Measurements from ENCODE around the gene CAPN1. TPM values are rescaled to one million over a fixed set of nuclear protein-coding genes. Genes with fewer than 3 reads are reported as not detected.

CAPN1 gene
- total RNA-seq, 1 experiment from 2014 or later: 175 TPM

DNA sequence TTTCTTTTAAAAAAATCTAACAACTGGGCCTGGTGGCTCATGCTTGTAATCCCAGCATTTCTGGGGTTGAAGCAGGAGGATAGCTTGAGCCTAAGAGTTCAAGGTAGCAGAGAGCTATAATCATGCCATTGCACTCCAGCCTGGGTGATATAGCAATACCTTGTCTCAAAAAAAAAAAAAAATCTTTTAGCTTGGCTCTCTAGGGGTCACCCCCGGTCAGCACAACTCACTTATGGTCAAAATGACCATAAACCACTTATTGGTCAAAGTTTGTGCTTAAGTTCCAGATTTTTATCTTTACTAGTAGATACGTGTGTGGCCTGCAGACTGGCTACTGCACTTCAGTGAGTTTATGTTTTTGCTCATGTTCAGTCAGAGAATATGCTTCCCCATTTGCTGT lies 18.0 kb upstream of the CAPN1 start:
- peaks cover 0 to 7% of the 10 kb centered on the region in 2 experiments; a peak in 2 of 4 replicates for H3K4me1 Mint-ChIP-seq
- H2BK120ac ChIP-seq (ENCODE audit: low read depth, low read length, poor library complexity, severe bottlenecking): no peak overlapping the region
- no peaks in the 10 kb centered on the region for H3K9me3 Mint-ChIP-seq
- no peak for DNase-seq
- no peak overlapping the region for H2BK15ac ChIP-seq (ENCODE audit: low read depth, low read length)
- H4K20me1 ChIP-seq (ENCODE audit: control insufficient read depth, insufficient read depth, insufficient read length): no peaks in the 10 kb centered on the region
- H3K56ac ChIP-seq (ENCODE audit: insufficient read length, low read depth, low read length): no peak overlapping the region
- no peaks in the 10 kb centered on the region for H3K79me2 ChIP-seq (ENCODE audit: insufficient read depth, low read length)
- no peak overlapping the region for H3K23ac ChIP-seq (ENCODE audit: insufficient read length, low read depth, low read length)
- H2BK5ac ChIP-seq (ENCODE audit: insufficient read length, low read length): no peak overlapping the region
- no peak overlapping the region for H2AK5ac ChIP-seq (ENCODE audit: insufficient read length, low read length)
- H3K27me3 ChIP-seq (ENCODE audit: insufficient read depth, low read length): no peaks in the 10 kb centered on the region
- no peak overlapping the region for H3K4me2 ChIP-seq (ENCODE audit: insufficient read depth, insufficient read length, low read length)
- H3K4me3 Mint-ChIP-seq: no peak overlapping the region
- H3K36me3 Mint-ChIP-seq (ENCODE audit: insufficient read depth in 1 of 3, low read depth in 3 of 3): no peaks in the 10 kb centered on the region
- no peak overlapping the region for H2BK12ac ChIP-seq (ENCODE audit: insufficient read length, low read depth, low read length)
- no peak overlapping the region for H4K5ac ChIP-seq (ENCODE audit: insufficient read length, low read depth, low read length)
- no peak overlapping the region for H4K8ac ChIP-seq (replicated peaks; ENCODE audit: insufficient read length, low read depth, low read length)
- no peak overlapping the region for H4K91ac ChIP-seq (ENCODE audit: insufficient read length, low read depth, low read length)
- no peak overlapping the region for H2BK20ac ChIP-seq (ENCODE audit: low read depth, low read length, poor library complexity, severe bottlenecking)
- no peaks in the 10 kb centered on the region for H3K9me3 ChIP-seq (ENCODE audit: control insufficient read depth, low read depth, low read length)
- no peak overlapping the region for H3K9ac ChIP-seq (ENCODE audit: extremely low read depth, insufficient read length, low read length)
- TF ChIP-seq, protein P1, sequence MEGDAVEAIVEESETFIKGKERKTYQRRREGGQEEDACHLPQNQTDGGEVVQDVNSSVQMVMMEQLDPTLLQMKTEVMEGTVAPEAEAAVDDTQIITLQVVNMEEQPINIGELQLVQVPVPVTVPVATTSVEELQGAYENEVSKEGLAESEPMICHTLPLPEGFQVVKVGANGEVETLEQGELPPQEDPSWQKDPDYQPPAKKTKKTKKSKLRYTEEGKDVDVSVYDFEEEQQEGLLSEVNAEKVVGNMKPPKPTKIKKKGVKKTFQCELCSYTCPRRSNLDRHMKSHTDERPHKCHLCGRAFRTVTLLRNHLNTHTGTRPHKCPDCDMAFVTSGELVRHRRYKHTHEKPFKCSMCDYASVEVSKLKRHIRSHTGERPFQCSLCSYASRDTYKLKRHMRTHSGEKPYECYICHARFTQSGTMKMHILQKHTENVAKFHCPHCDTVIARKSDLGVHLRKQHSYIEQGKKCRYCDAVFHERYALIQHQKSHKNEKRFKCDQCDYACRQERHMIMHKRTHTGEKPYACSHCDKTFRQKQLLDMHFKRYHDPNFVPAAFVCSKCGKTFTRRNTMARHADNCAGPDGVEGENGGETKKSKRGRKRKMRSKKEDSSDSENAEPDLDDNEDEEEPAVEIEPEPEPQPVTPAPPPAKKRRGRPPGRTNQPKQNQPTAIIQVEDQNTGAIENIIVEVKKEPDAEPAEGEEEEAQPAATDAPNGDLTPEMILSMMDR (conservative IDR thresholded peaks at IDR 0.05): no peak
- no peak overlapping the region for H3K18ac ChIP-seq (ENCODE audit: insufficient read length, low read depth, low read length)
- H3K14ac ChIP-seq (ENCODE audit: insufficient read depth, low read length): no peak overlapping the region
- no peaks in the 10 kb centered on the region for H3K4me1 ChIP-seq (ENCODE audit: insufficient read depth, low read length)
- no CpG with 5 or more reads among the region's 2 CpGs for WGBS (ENCODE audit: extremely low coverage, insufficient read length, low lambda C conversion rate)
- no peaks in the 10 kb centered on the region for H3K23me2 ChIP-seq (ENCODE audit: insufficient read length, low read depth, low read length, poor library complexity, severe bottlenecking)
- no peak overlapping the region for H3K27ac Mint-ChIP-seq
- H3T11ph ChIP-seq (ENCODE audit: low read length): no peak overlapping the region
- H3K4ac ChIP-seq (ENCODE audit: low read depth, low read length): no peak overlapping the region
- H3K27me3 Mint-ChIP-seq (ENCODE audit: low read depth): peaks cover 6% of the 10 kb centered on the region
- H3K27ac ChIP-seq (ENCODE audit: insufficient read length, low read depth, low read length): no peak overlapping the region
- no peak overlapping the region for H2AFZ ChIP-seq (ENCODE audit: low read length)
- no peaks in the 10 kb centered on the region for H3K79me1 ChIP-seq (ENCODE audit: insufficient read depth, low read depth, low read length, poor library complexity, severe bottlenecking)

Data from H9 (cell line).